GM12878 (cell line): ENCODE data around the gene ZNF350.

ENCODE experiments used
- CEBPB ChIP-seq, 2 experiments: fragments of 150-350 bp in 1 of 2; IDR thresholded peaks; 2 replicates each; pipeline ENCODE4 v1.6.1; 2012 to 2014; ENCODE audit warnings: low read depth in 2 of 2, low read length in 2 of 2, borderline replicate concordance in 1 of 2, inconsistent platforms in 1 of 2
- CHD1 ChIP-seq: IDR thresholded peaks from 2 replicates; pipeline ENCODE4 v1.6.1; 2012; ENCODE audit warnings: low read depth, low read length, improper control_type of control experiment
- CHD2 ChIP-seq: IDR thresholded peaks from 2 replicates; pipeline ENCODE4 v1.6.1; 2011; ENCODE audit warnings: low read depth, low read length, improper control_type of control experiment, borderline replicate concordance
- IKZF2 ChIP-seq, 2 experiments: fragments of 450-650 bp; IDR thresholded peaks; 2 replicates each; pipeline ENCODE4 v1.6.1; 2017; ENCODE audit warnings: mild to moderate bottlenecking in 2 of 2, moderate library complexity in 2 of 2
- POLR2A ChIP-seq: IDR thresholded peaks from 2 replicates; pipeline ENCODE4 v1.6.1; 2011; ENCODE audit warnings: low read depth, mild to moderate bottlenecking, low read length
- RAD21 ChIP-seq: IDR thresholded peaks from 2 replicates; pipeline ENCODE4 v1.6.1; 2011; ENCODE audit warnings: mild to moderate bottlenecking, low read depth, low read length, moderate library complexity; ENCODE audit not compliant: insufficient read depth
- RAD51 ChIP-seq: fragments of 450-650 bp; IDR thresholded peaks from 2 replicates; pipeline ENCODE4 v1.6.1; 2016; ENCODE audit warnings: moderate library complexity, mild to moderate bottlenecking, inconsistent platforms
- USF2 ChIP-seq: IDR thresholded peaks from 2 replicates; pipeline ENCODE4 v1.6.1; 2011; ENCODE audit warnings: low read depth, low read length, improper control_type of control experiment, borderline replicate concordance
- ZZZ3 ChIP-seq: IDR thresholded peaks from 2 replicates; pipeline ENCODE4 v1.6.1; 2011; ENCODE audit warnings: low read depth; ENCODE audit not compliant: control insufficient read depth, insufficient read length

- TF ChIP-seq CEBPB (IDR thresholded peaks at IDR 0.05; ENCODE audit: borderline replicate concordance in 1 of 2, low read depth in 2 of 2, low read length in 2 of 2) (no peak), POLR2A (no peak), IKZF2 (IDR thresholded peaks at IDR 0.05) (no peak), CHD2 (no peak), RAD21 (no peak), ZZZ3 (no peak), RAD51 (no peak), USF2 (no peak), CHD1 (no peak)
Measured at GRCh38 chr19:51976852-51977251, 9.8 kb downstream of the ZNF350 start.
